ENCODE measurements around the gene HSPH1.

GRCh38 chr13:31131470-31131961, 30.2 kb downstream of the HSPH1 start:
- TF ChIP-seq EZH2 (IDR thresholded peaks at IDR 0.05; ENCODE audit: low read length) (no peak), CTCF (optimal IDR thresholded peaks at IDR 0.05 in 1 of 3, IDR thresholded peaks at IDR 0.05 in 1 of 3, conservative IDR thresholded peaks at IDR 0.05 in 1 of 3; ENCODE audit: extremely low read depth in 1 of 3, insufficient read depth in 2 of 3, low read length in 3 of 3) (no peak)
